Naive B cell (primary cell): Measurements from ENCODE around the gene CCNJ. TPM values are rescaled to one million over a fixed set of nuclear protein-coding genes. Genes with fewer than 3 reads are reported as not detected.
A peak's percentile ranks its signal among the peaks of the same experiment; 100 is the strongest.
"Not testable (repeated sequence)": the region's sequence is repeated elsewhere in the genome, so short reads cannot be mapped to it uniquely, and the experiment has no call there.

Source experiments
- ATAC-seq, 2 donors: fragments of 150-1000 bp; cut with Tn5 transposase; 2 replicates each; pipeline ENCODE4 v1.10.0; 2021; ENCODE audit warnings: low read depth in 2 of 2, mild to moderate bottlenecking in 2 of 2, moderate library complexity in 2 of 2
- DNase-seq: peaks from one replicate; pipeline ENCODE4 v3.0.0; 2022
- H3K27ac Mint-ChIP-seq, 6 donors: one replicate each; pipeline ENCODE4 v1.8.0; 2020 to 2022; ENCODE audit warnings: mild to moderate bottlenecking in 6 of 6, mixed read lengths in 6 of 6, moderate library complexity in 5 of 6, inconsistent platforms in 2 of 6
- H3K27me3 Mint-ChIP-seq, 3 donors: one replicate each; pipeline ENCODE4 v1.8.0; 2021 to 2022; ENCODE audit warnings: mixed read lengths in 3 of 3, mild to moderate bottlenecking in 1 of 3
- H3K36me3 Mint-ChIP-seq, 2 donors: one replicate each; pipeline ENCODE4 v1.8.0; 2020 to 2022; ENCODE audit warnings: mixed read lengths in 2 of 2, inconsistent platforms in 1 of 2, mild to moderate bottlenecking in 1 of 2
- H3K4me1 Mint-ChIP-seq, 3 donors: one replicate each; pipeline ENCODE4 v1.8.0; 2020 to 2022; ENCODE audit warnings: mixed read lengths in 3 of 3, inconsistent platforms in 1 of 3, mild to moderate bottlenecking in 1 of 3, moderate library complexity in 1 of 3
- H3K4me3 Mint-ChIP-seq, 8 donors: one replicate each; pipeline ENCODE4 v1.8.0; 2020 to 2022; ENCODE audit warnings: mild to moderate bottlenecking in 8 of 8, mixed read lengths in 8 of 8, moderate library complexity in 8 of 8, inconsistent platforms in 2 of 8
- H3K9me3 Mint-ChIP-seq, 7 donors: one replicate each; pipeline ENCODE4 v1.8.0; 2020 to 2022; ENCODE audit warnings: mixed read lengths in 7 of 7, mild to moderate bottlenecking in 5 of 7, inconsistent platforms in 2 of 7, moderate library complexity in 1 of 7
- polyA plus RNA-seq, 6 donors: library from polyadenylated mRNA; unstranded; fragments of 300-500 nt; fragmentation: Illumina TruSeq; gene quantifications; one replicate each; pipeline ENCODE4 v1.2.3, GENCODE V29; 2021; ENCODE audit warnings: low read depth in 6 of 6

CCNJ gene
- polyA plus RNA-seq, 6 donors from 2014 or later = 0.88 to 1.5 (median 1.2) TPM; not detected in 1

- peaks cover 36 to 54% (median 48%) of the 10 kb centered on the region in 3 donors for H3K4me1 Mint-ChIP-seq
- DNase-seq (peak; percentile 54), ATAC-seq (peak; percentile 54 to 55)
- H3K27ac Mint-ChIP-seq = peak overlapping the region; percentile 83 to 96 (median 92)
- H3K27me3 Mint-ChIP-seq = no peaks in the 10 kb centered on the region
- H3K36me3 Mint-ChIP-seq = no peaks in the 10 kb centered on the region
- H3K9me3 Mint-ChIP-seq = no peaks in the 10 kb centered on the region
- peak overlapping the region; percentile 91 to 97 (median 94) for H3K4me3 Mint-ChIP-seq
Observed at GRCh38 chr10:96043893-96044715, 721 bp downstream of the CCNJ start.

GRCh38 chr10:96044736-96045135 lies 1.4 kb downstream of the CCNJ start:
- DNase-seq (no peak), ATAC-seq (no peak)
- H3K36me3 Mint-ChIP-seq = peaks cover 0 to 5% of the 10 kb centered on the region in 2 donors
- no peaks in the 10 kb centered on the region for H3K27me3 Mint-ChIP-seq
- H3K4me3 Mint-ChIP-seq = peak overlapping the region; percentile 91 to 97 (median 94)
- peak overlapping the region; percentile 24 to 96 (median 90) for H3K27ac Mint-ChIP-seq
- no peaks in the 10 kb centered on the region for H3K9me3 Mint-ChIP-seq
- H3K4me1 Mint-ChIP-seq = peaks cover 42 to 60% (median 54%) of the 10 kb centered on the region in 3 donors

DNA sequence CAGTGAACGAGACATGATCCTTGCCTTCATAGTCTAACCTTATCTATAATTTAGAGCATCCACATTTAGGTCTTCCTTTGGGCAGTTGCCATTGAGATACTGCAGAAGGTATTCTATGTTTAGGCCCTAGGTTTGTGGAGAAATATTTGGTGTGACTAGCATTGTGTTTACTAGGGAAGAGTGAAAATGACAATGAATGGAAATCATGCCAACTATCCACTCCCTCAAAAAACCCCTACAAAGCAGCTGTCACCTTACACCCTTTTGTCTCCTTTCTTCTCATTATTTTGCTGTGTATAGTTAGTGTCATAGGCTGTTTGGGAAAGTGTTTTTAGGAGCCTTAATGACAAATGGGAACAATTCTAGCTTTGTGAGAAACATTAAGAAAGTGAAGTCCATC lies 3.2 kb downstream of the CCNJ start:
- peaks cover 43 to 62% (median 56%) of the 10 kb centered on the region in 3 donors for H3K4me1 Mint-ChIP-seq
- DNase-seq (no peak), ATAC-seq (no peak)
- H3K36me3 Mint-ChIP-seq = peaks cover 1 to 5% of the 10 kb centered on the region in 2 donors
- H3K27me3 Mint-ChIP-seq = no peaks in the 10 kb centered on the region
- H3K4me3 Mint-ChIP-seq = peak overlapping the region in 1 of 8 donors; percentile 91
- H3K27ac Mint-ChIP-seq = no peak overlapping the region
- no peaks in the 10 kb centered on the region for H3K9me3 Mint-ChIP-seq

- DNase-seq (no peak), ATAC-seq (no peak)
- peaks cover 43 to 68% (median 56%) of the 10 kb centered on the region in 3 donors for H3K4me1 Mint-ChIP-seq
- peak overlapping the region in 1 of 8 donors; percentile 91 for H3K4me3 Mint-ChIP-seq
- H3K36me3 Mint-ChIP-seq = peaks cover 5 to 7% of the 10 kb centered on the region in 2 donors
- no peaks in the 10 kb centered on the region for H3K27me3 Mint-ChIP-seq
- H3K9me3 Mint-ChIP-seq = no peaks in the 10 kb centered on the region
- H3K27ac Mint-ChIP-seq = peak overlapping the region in 1 of 6 donors; percentile 2
Observed at GRCh38 chr10:96047004-96047649, 3.7 kb downstream of the CCNJ start.

DNA sequence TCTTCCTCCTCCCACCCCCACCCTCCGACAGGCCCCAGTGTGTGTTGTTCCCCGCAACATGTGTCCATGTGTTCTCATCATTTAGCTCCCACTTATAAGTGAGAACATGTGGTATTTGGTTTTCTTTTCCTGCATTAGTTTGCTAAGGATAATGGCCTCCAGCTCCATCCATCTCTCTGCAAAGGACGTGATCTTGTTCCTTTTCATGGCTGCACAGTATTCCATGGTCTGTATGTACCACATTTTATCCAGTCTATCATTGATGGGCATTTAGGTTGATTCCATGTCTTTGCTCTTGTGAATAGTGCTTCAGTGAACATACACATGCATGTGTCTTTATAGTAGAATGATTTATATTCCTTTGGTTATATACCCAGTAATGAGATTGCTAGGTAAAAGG lies 4.5 kb downstream of the CCNJ start:
- peaks cover 38 to 64% (median 53%) of the 10 kb centered on the region in 3 donors for H3K4me1 Mint-ChIP-seq
- peak overlapping the region in 3 of 6 donors; percentile 1 to 33 (median 5) for H3K27ac Mint-ChIP-seq
- not testable (repeated sequence) for H3K9me3 Mint-ChIP-seq, H3K27me3 Mint-ChIP-seq, DNase-seq, H3K36me3 Mint-ChIP-seq, H3K4me3 Mint-ChIP-seq, ATAC-seq

DNA sequence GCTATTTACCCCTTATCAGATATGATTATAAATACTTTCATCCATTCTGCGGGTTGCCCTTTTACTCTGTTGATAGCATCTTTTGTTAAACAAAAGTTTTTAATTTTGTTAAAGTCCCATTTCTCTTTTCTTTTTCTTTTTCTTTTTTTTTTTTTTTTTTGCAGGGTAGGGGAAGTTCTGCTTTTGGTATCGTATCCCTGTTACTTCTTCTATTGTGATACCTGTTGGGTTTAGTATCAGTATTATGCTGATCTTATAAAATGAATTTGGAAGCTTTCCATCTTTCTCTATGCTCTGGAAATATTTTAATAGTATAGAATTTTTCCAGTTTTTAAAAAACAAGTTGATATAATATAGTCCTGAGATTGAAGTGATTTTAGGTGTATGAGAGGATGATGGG lies 6.0 kb downstream of the CCNJ start:
- ATAC-seq (peak; percentile 52 to 63), DNase-seq (no peak)
- H3K27me3 Mint-ChIP-seq = no peaks in the 10 kb centered on the region
- peak overlapping the region in 2 of 6 donors; percentile 64 to 90 for H3K27ac Mint-ChIP-seq
- H3K4me1 Mint-ChIP-seq = peaks cover 34 to 57% (median 52%) of the 10 kb centered on the region in 3 donors
- peaks cover 8 to 10% of the 10 kb centered on the region in 2 donors for H3K36me3 Mint-ChIP-seq
- H3K4me3 Mint-ChIP-seq = peak overlapping the region in 2 of 8 donors; percentile 12 to 40
- no peaks in the 10 kb centered on the region for H3K9me3 Mint-ChIP-seq

DNA sequence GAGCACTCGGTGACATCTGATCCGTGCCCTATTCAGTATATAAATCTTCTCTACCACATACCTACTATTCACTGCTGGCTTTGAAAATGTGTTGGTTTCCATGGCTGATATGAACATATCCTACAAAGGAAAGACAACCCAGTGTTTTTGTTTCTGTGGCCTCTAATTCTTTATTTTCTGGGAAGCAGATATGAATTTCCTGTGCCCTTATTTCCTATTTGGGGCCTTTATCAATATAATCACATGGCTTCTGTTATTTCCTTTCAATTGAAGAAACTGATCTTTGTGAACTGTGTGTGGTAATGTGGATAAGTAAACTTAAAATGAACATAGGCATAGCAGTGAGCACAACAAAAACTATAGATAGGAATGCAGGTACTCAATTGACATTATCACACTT lies 10.6 kb downstream of the CCNJ start:
- Mint-ChIP-seq H3K9me3 (no peaks in the 10 kb centered on the region), H3K27ac (no peak overlapping the region), H3K4me1 (peaks cover 8 to 18% (median 14%) of the 10 kb centered on the region in 3 donors), H3K27me3 (no peaks in the 10 kb centered on the region), H3K36me3 (peaks cover 18 to 38% of the 10 kb centered on the region in 2 donors), H3K4me3 (no peak overlapping the region)
- DNase-seq (no peak), ATAC-seq (no peak)

DNA sequence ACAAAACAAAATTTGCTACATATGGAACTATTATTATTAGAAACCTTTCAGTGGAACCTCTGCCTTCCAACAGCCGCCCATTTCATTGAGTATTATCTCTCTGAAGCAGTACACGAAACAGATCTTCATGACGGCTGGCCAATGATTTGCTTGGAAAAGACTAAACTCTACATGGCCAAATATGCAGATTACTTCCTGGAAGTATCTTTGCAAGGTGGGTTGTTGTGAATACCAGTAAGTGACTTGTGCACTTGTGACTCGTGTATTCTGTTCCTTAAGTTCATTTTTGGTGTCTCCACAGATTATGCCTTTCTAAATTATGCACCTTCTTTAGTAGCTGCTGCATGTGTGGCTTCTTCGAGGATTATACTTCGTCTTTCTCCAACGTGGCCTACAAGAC lies 13.4 kb downstream of the CCNJ start:
- Mint-ChIP-seq H3K4me1 (peaks cover 0 to 5% (median 4%) of the 10 kb centered on the region in 3 donors), H3K9me3 (no peaks in the 10 kb centered on the region), H3K4me3 (no peak overlapping the region), H3K27ac (no peak overlapping the region), H3K27me3 (no peaks in the 10 kb centered on the region), H3K36me3 (peaks cover 22 to 42% of the 10 kb centered on the region in 2 donors)
- DNase-seq (no peak), ATAC-seq (no peak)

DNA sequence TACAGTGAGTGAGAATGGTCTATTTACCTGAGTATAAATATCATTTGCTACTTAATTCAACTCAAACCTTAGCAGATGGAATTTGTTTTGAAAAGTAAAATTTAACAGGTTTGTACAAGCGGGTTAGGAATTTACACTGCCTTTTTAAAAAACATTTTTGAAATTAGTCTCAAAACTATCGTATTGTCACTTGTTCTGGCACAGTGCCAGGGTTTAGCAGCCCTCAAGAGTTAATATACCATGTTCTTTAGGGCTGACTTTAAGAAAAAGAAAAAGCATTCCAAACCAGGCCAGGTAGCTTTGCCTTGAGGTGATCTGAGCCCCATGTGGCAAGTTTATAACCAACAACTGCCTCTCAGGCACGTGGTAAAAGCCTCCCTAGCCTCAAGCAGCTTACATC lies 17.8 kb downstream of the CCNJ start:
- Mint-ChIP-seq H3K36me3 (peaks cover 17 to 41% of the 10 kb centered on the region in 2 donors), H3K4me1 (peaks cover 0 to 8% (median 0%) of the 10 kb centered on the region in 3 donors), H3K27ac (no peak overlapping the region), H3K27me3 (no peaks in the 10 kb centered on the region), H3K4me3 (no peak overlapping the region), H3K9me3 (no peaks in the 10 kb centered on the region)
- DNase-seq (no peak), ATAC-seq (no peak)

DNA sequence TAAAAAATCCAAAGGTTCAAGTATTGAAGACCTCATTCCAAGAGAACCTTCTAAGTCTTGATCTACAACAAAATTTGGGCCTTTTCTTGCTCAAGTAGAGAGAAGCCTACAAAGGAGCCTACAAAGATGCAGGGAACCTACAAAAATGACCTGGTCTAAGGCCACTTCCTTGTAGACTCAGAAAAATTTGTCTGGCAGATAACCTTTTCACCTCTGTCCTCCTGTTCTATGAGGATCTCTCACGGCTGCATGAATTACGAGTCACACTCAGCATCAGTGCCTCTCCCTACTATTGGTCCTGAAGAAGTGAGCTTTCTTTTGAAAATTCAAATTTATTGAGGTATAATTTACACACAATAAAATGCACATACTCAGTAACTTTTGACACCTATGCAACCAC lies 29.3 kb downstream of the CCNJ start:
- Mint-ChIP-seq H3K9me3 (no peaks in the 10 kb centered on the region), H3K4me1 (no peaks in the 10 kb centered on the region), H3K4me3 (no peak overlapping the region), H3K36me3 (peaks cover 0 to 5% of the 10 kb centered on the region in 2 donors), H3K27ac (no peak overlapping the region), H3K27me3 (no peaks in the 10 kb centered on the region)
- no peak for DNase-seq
- no peak for ATAC-seq

DNA sequence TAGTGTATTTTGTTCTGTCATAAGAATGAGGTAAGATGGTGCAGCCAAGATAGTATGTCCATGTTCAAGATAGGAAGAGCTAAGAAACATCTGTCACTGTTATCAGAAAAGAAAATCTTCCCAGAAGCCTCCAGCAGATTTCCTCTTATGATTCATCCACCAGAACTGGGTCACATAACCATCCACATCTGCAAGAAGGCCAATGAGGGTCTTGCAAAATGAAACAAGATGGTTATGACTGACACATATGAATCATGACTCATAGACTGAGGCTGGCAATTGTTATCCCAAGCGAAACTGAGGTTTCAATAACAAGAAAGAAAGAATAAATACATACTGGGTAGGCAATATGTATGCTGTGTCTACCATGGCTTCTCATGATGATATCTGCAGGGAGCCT lies 30.3 kb downstream of the CCNJ start:
- H3K36me3 Mint-ChIP-seq = peaks cover 4 to 5% of the 10 kb centered on the region in 2 donors
- H3K27me3 Mint-ChIP-seq = no peaks in the 10 kb centered on the region
- peak overlapping the region in 1 of 6 donors; percentile 35 for H3K27ac Mint-ChIP-seq
- no peak overlapping the region for H3K4me3 Mint-ChIP-seq
- no peak for DNase-seq
- no peaks in the 10 kb centered on the region for H3K9me3 Mint-ChIP-seq
- ATAC-seq = no peak
- H3K4me1 Mint-ChIP-seq = no peaks in the 10 kb centered on the region

GRCh38 chr10:96074776-96075175 lies 31.4 kb downstream of the CCNJ start:
- Mint-ChIP-seq H3K27ac (no peak overlapping the region), H3K9me3 (no peaks in the 10 kb centered on the region), H3K4me1 (no peaks in the 10 kb centered on the region), H3K27me3 (no peaks in the 10 kb centered on the region), H3K4me3 (no peak overlapping the region), H3K36me3 (peaks cover 5 to 7% of the 10 kb centered on the region in 2 donors)
- DNase-seq = no peak
- ATAC-seq = no peak

DNA sequence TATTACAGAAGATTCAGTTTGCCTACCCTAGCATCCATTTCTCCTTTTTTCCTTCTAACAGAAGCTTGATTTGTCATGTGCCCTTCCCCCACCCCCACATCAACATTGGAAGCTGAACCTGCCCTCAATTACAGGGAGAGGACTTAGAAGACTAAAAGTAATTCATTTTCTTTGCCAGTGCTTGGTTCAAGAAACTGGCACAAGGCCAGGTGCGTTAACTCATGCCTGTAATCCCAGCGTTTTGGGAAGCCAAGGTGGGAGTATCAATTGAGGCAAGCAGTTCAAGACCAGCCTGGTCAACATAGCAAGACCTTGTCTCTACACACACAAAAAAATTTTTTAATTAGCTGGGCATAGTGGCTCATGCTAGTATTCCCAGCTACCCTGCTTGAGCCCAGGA lies 32.6 kb downstream of the CCNJ start:
- no peak for DNase-seq
- H3K27ac Mint-ChIP-seq = peak overlapping the region in 1 of 6 donors; percentile 29
- no peaks in the 10 kb centered on the region for H3K9me3 Mint-ChIP-seq
- H3K4me3 Mint-ChIP-seq = no peak overlapping the region
- H3K27me3 Mint-ChIP-seq = no peaks in the 10 kb centered on the region
- H3K4me1 Mint-ChIP-seq = peaks cover 0 to 3% (median 0%) of the 10 kb centered on the region in 3 donors
- H3K36me3 Mint-ChIP-seq = peaks cover 15 to 16% of the 10 kb centered on the region in 2 donors
- ATAC-seq = no peak

DNA sequence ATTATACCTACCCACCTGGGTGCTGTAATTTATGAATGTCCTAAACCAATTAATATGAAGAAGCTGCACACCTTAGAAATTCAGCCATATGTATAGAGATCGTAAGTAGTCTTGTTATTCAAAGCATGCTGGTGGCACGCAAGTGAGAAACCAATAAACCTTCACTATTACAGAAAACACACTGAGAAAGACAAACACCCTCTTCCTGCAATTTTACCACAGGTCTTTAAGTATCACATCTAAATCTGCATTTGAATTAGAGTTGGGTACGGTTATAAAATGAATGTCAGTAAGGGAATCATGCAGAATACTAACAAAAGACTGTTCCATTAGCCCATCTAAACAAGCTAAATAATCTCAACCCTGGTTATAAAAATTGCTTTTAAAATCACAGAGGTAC lies 33.8 kb downstream of the CCNJ start:
- peaks cover 18 to 22% of the 10 kb centered on the region in 2 donors for H3K36me3 Mint-ChIP-seq
- H3K4me3 Mint-ChIP-seq = no peak overlapping the region
- no peak overlapping the region for H3K27ac Mint-ChIP-seq
- H3K4me1 Mint-ChIP-seq = peaks cover 0 to 3% (median 0%) of the 10 kb centered on the region in 3 donors
- no peak for ATAC-seq
- H3K9me3 Mint-ChIP-seq = no peaks in the 10 kb centered on the region
- no peak for DNase-seq
- no peaks in the 10 kb centered on the region for H3K27me3 Mint-ChIP-seq
